NCI-H1092 (cell line): Measurements from ENCODE around the gene TRIM31.

Experiments
- DNase-seq: peaks from one replicate; lab custom pipeline; 2025; lab: John Stamatoyannopoulos, UW

Gene TRIM31, protein sequence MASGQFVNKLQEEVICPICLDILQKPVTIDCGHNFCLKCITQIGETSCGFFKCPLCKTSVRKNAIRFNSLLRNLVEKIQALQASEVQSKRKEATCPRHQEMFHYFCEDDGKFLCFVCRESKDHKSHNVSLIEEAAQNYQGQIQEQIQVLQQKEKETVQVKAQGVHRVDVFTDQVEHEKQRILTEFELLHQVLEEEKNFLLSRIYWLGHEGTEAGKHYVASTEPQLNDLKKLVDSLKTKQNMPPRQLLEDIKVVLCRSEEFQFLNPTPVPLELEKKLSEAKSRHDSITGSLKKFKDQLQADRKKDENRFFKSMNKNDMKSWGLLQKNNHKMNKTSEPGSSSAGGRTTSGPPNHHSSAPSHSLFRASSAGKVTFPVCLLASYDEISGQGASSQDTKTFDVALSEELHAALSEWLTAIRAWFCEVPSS

DNA sequence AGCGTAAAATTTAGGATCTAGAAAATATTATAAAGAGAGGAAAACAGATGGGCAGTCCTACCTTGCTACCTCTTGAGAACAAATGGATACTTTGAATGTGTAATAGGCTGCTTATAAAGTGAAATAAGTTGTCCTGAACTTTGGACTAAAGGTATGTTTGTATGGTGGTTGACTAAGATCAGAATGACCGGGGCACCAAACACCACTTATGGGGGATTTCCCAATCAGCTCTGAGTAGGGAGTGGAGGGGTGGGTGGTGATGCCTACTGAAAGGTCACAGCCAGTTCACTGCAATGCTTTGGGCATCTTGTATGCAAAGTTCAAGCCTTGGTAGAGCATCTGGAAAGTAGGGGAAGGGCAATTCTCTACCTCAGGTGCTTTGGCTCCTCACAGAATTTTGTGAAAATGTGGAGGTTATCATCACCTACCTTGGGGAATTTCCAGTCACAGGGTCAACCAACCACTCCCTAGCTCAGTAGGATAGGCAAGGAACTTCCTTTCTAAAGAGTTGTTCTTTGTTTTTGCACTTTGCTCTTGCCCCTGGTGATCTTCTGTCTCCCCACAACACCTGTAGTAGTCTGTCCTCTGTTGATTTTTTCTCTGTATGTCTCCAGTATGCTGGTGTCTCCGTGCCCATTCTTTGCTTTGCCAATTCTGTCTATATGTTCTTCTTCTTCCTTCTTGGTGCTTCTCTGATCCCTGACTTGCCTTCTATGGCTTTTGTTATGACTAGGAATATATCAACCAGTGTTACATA lies at the start of gene TRIM31:
Gene TRIM31 (minus strand): TSS at position 88 of the 757 bp plus-strand sequence. CDS start 285 bp downstream, outside the sequence.
- no peak for DNase-seq

DNA sequence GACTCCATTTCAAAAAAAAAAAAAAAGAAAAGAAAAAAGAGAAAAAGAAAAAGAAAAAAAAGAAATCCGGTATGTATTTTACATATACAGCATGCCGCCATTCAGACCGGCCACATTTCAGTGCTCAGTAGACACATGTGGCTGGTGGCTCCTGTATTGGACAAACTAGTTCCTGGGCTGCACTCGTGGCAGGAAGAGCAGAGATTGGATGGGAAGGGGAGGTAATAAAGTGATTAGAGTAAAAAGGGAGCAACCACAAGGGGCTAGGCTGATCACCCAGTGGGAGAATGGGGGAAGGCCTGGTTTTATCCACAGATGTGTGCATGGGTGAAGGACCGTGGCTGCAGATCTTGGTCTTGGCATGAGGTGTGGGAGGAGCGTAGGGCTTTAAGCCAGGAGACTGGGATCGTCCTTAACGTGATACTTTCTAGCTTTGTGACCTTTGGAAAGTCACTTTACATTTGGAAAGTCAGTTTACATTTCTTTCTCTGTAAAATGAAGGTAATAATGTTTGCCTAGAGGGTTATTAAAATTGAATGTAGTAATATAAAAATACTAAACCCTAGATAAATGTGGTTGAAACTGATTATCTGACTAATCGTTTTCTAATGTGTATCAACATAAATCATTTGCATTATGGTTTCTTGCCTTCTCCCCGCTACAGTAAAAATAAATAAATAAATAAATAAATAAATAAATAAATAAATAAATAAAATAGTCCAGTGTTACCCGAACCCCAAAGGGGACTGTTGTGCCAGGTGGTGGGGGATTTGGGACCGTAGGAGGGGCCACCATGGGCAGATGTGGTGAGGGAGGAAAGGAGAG lies 49.6 kb upstream of the TRIM31 start:
- no peak for DNase-seq

DNA sequence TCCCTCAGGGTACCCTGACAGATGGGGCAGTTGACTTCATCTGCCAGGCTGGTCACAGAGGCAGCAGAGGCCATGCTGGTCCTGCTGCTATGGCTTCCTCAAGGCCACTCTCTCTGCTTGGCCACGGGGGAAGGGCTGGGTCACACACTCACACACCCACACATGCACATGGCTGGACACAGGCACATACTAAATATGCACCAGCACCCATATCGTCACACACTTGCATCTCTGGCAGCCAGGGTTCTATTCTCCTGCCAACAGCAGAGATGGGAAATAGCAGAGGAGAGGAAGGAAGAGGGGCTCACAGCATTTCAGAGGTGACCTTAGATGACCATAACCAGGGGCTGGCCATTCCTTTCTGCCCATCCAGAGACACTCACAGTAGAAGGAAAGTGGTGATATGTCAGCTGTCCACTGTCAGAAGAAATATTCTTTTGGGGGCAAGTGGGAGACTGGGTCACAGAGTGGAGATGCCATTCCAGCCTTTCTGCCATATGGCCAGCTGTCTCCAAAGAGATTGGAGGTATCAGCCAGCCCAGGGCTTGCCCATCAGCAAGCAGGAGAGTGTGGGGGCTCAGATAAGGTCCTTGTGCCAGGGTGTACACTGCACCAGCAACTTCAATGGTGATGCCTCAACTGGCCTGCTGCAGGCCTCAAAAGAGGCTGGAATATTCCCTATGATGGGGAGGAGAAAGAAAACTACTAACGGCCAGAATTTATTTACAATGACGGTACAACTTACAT lies 48.1 kb upstream of the TRIM31 start, which contains the start of gene TRIM10:
Gene TRIM10 (minus strand): TSS at position 427 of the 747 bp plus-strand sequence. CDS start 353 bp downstream, at position 74.
- DNase-seq = no peak

DNA sequence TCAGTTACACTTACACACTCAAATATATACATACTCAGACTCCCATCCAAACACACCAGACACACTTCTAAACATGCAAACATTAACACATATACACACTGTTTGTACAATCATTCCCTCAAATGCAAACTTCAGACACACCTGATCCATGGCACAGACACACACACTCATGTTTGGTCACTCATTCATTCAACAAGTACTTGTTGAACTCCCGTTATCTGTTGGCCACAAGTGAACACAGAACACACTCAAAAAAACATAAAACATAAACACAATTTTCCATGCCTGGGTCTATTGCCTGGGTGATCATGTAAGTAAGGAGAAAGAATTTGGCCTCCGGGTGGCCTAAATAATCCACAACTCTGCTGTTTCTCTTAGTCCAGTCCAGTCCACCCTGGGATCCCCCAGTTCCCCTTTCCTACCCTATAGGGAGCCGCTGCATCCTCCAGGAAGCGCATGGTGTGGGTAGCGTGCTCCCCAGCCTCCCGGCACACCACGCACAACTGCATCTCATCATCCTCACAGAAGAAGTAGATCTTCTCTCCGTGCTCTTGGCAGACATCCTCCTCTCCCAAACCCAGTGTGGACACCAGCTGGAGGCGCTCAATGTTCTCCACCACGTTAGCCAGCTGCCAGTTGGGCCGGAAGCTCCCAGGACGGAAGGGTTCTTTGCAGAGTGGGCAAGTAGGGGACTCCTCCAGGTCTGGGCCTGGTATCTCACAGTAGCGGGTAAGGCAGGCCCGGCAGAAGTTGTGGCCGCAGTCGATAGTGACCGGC lies 47.3 kb upstream of the TRIM31 start:
- DNase-seq = no peak

DNA sequence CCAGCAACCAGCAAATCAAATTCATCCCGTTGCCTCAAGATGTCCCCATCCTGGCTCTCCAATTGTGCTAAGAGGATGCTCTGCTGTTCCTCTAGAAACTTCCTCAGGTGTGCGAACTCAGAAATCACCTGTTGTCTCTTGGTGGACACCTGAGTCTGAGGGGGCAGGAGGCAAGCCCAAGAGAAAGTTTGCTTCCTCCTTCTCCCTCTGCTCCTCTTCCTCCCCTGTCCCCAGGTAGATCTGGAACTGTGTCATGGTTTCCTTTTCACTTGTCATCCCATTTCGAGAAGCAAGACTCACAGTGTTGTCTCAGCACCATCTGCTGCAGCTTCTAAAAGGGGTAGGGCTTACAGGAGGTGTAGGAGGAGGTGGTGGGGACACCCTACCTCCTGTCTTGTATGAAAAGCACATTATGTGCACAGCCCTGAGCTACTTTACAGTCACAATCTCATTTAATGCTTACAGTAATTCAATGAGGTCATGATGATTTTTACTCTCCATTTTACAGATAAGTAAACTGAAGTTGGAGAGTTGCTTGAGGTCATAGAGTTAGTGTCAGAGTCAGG lies 45.7 kb upstream of the TRIM31 start:
- no peak for DNase-seq

DNA sequence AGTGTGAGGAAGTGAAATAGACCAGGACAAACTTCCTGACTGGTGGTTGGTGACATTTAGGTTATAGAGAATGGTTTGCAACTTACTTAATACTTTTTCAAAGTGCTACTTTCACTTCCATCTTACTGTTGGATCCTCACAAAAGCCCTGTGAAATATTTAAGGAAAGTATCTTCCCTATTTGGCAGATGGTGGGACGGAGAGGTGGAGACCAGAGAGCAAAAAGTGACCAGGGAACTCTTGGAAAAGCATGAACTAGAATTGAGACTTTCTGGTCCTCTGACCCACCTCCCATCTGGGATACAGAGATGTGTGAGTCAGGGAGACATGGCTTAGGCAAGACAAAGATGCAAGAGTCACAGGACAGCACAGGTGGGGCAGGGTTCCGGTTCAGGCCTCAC lies 45.1 kb upstream of the TRIM31 start:
- DNase-seq = no peak

DNA sequence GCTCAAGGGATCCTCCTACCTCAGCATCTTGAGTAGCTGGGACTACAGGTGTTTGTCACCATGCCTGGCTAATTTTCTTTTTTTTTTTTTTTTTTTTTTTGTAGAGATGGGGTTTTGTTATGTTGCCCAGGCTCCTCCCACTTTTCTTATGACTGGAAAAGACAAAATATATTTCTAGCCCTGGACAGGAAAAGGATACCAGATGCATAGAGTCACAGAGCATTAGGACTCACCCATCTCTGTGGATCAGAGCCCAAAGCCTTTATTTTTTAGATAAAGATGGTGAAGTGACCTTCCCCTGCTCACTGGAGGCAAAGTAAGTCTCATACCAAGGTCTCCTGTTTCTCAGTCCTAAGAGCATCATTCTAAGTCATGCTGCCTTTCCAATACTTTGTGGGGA lies 44.7 kb upstream of the TRIM31 start:
- no peak for DNase-seq

DNA sequence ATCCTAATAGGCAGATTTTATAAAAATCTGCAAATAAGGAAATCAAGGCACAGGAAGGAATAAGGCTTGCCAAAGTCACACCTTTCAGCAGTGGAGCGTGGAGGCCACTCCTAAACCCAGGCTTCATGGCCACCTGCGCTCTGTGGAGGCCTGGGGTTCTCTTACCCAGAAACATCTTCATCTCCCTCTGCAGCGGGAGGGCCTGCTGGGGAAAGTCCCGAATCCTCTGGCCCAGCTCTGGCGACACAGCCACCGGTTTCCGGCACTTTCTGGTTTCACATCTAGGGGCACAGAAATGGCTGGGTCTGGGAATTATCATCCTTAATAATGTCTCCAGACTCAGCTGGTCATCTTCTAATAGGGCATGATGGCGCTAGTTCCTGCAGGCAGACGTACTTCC lies 43.9 kb upstream of the TRIM31 start:
- DNase-seq = no peak

DNA sequence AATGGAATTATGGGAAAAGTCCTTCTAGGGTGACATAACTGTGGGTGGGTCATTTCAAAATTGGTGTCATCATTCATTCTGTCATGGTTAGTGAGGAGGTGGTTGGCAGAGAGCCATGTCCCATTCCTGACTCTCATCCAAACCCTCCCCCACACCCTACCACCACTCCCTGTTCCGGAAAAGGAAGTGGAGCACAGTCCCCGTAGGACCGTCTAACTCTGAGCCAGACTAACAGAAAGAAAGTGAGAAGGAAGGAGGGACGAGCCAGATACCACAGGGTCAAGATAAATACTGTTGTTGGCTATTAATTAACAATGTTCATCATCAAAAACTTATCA lies 43.3 kb upstream of the TRIM31 start:
- DNase-seq = no peak

DNA sequence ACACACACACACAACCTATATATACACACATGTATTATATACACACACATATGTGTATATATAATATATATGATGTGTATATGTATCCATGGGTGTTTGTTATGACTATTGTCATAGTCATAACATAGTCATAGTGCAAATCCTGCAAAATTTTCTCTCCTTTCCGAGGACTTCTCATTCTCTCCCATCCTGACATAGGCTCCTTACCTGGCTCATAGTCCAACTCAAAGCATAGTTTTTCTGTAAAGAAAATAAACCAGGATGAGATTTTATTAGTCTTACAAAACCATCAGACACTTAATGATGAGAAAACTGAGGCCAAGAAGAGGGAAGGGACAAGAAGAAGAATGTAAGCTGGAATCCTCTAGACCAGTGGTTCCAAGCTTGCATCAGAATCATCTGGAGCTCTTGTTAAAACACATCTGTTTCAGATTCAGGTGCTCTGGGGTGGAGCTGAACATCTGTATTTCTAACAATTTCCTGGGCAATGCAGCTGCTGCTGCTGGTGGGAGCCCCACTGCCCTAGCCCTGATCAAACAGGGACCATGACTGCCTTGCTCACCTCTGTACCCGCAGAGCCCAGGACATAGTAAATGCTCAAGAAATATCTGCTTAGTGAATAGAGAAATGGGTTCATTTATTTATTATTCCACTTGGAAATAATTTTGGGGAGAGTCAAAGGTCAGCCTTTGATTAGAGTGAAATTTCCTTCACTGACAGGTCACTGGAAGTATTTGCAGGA lies 42.8 kb upstream of the TRIM31 start:
- no peak for DNase-seq

DNA sequence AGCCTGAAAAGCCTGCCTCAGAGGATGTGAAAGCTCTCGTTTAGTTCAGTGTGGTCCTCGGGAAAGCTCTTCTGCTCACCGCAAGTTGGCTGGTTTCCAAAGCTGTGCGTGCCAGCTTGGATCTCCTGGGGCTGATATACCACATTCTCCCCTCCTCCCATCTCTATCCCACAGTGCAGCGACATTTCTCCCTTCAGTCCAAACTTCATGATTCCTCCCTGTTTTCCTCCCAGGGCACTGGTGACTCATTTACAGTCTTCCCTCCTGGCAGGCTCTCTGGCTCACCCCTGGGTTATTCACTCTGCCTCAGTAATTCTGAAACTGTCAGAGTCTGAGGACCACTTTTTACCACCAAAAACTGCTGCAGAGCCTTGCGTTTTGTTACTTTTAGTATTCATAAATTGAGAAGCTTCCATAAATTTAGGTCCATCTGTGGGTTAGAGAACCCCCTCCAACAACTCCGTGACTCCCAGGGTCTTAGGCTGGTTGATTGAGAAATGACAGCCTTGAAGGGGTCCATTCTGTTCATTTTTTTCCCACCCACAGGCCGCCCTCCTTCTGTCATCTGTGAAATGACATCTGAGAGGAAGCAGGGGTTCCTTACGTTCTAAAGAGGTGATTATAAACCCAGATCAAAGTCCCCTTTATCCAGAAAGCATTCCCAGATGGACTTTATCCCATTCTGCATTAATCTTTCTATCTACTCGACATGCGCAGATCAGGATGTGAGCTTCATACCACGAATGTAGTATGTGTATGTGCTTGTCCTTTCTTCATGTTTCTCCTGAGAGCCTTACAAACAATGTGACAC lies 42.0 kb upstream of the TRIM31 start:
- DNase-seq = no peak

DNA sequence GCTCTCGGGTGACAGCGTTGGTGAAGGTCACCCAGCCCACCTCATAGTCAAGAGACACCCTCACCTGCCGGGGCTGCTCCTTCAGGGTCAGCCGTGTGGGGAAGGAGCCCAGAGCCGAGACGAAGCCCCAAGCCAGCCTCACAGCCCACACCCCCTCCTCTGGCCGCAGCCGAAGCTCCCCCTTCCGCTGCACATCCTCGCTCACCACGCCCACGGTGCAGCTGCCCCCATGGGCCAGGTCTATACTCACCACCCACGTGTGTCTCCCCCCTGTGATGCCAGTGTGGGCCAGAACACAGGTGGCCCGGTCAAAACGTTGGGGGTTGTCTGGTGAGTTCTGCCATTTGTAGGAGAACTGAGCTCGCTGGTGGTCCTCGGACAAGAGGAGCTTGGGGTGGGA lies 41.2 kb upstream of the TRIM31 start:
- no peak for DNase-seq

DNA sequence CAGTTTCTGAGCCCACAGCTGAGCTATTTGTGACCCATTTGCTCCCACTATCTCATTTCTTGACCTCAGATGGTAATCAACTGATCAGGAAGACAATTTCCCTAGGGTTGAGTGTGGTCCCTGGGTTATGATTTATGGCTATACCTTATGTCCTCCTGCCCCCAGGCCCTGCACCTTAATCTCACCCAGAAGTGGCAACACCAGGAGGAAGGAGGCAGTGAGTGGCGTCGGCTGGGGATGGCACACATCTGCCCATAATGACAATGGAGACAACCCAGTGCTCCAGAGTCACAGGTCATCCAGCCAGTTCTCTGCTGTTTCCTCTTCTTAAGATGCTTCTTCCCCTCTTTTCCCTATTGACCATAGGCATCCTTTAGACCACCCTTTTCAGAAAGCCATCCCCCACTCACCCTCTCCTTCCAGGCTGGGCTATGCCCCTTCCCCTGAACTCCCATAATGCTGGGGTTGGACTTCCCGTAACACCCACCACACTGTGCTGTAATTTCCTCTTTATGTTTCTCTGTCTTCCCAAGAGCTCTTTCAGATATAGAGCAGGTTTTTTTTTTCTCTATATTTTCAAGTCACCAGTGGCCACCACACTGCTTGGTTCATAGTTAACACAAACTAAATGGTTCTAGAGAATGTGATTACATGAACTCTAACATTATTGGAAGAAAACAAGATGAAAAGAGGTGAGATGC lies 40.2 kb upstream of the TRIM31 start:
- no peak for DNase-seq

DNA sequence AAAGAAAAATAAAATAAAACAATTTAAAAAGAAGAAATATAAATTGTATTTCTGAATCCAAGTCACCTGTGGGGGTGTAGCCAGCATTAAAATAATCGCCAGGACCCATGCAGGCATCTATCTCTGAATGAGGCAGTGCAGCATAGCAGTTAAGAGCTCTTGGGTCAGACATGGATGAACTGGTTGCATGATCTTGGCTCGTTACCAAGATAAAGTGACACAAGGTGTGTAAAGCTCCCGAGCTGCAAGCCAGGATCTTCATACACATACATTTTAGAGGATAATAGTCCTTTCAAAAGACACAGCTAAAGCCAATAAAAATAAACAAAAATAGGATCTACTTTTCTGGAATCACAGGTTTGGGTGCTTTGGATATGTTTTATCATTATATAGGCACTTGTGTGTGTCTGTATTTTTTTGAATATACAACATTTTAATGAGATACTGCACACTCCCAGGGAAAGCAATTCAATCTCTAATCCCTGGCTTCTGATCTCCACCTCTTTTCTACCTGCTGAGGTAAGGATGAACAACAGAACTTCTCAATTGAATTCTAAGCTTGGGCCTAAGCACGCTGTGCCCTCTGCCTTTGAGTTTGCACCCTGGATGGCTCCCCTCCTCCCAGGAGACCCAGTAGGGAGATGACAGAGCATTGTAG lies 39.3 kb upstream of the TRIM31 start:
- DNase-seq = no peak

DNA sequence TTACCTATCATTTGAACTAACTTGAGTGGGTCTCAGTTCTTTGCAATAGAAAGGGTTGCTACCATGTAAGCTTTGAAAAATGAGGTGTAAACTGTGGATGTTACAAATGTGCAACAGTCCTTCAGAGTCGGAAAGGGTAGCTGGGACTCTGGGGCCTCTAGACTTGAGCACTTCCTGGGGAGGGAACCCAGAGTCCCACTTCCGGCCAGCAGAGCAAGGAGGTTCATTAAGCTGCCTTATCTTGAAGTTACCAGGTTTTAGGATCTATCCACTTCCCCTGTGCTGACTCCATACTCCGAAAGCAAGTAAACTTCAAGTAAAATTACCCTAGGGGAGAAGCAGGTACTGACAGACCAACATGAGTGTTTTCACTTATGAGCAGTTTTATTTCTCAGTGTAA lies 38.7 kb upstream of the TRIM31 start:
- no peak for DNase-seq

DNA sequence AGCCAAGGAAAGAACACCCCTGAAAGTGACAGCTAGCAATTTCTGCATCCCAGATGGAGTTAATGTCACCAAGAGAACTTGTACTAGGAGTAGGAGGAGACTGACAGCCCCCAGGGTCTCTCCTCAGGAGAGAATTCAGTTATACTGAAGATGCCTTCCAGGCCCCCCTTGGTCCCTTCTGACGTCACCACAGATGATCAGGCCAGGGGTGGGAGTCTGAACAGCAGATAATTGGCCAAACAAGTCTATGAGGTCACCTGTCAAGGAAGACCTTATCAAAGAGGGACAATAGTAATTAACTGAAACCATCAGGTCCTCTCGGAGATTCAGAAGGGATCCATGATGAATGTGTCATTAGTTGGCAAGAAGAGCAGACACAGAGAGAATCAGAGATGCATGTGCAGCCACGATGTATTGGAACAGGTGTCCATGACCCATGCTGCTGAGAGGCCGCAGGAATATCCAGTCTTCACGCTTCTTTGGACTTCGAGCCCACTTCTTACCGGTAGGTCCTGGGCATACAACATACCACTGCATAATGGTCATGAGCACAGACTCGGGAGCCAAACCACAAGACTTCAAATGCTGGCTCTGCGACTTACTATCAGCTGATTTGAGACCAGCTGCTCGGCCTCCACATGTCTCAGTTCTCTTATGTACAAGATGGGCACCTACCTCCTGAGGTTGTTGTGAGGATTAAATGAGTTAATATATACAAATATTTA lies 37.9 kb upstream of the TRIM31 start:
- no peak for DNase-seq

DNA sequence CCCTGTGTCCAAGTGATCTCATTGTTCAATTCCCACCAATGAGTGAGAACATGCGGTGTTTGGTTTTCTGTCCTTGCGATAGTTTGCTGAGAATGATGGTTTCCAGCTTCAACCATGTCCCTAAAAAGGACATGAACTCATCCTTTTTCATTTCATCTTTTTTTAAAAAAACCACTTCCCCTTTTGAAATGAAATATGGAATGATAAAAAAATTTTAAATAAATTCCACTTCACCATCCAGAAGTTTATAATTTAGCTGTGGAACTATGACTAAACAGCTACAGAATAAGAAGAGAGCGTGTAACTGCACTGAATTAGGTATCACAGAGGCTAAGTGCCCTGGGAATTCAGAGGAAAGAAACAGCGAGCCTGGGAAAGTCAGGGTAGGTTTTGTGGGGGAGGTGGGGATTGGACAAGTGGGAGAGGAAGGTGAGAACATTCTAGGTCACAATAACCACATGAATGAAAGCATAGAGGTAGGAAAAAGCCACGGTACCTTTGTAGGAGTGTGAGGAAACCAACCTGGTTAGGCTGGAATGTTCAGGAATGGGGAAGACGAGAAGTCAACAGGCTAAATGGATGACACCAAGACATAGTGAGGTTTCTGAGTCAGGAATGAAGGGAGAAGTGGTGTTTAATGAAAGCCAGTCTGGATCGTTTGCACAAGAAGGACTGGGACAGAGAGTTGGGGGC lies 37.1 kb upstream of the TRIM31 start:
- DNase-seq = no peak
